ENCODE results near the gene CD53. TPM values are rescaled to one million over a fixed set of nuclear protein-coding genes. Genes with fewer than 3 reads are reported as not detected.

Gene CD53
- total and polyA plus RNA-seq, 2 of the 4 experiments (the other 2 are of a cell fraction) = not detected

GRCh38 chr1:110948038-110948810 lies 75.3 kb downstream of the CD53 start:
- H2AK5ac ChIP-seq (ENCODE audit: low read depth, low read length) = no peak overlapping the region
- H3K9me3 ChIP-seq (ENCODE audit: control insufficient read depth, insufficient read depth, low read length) = no peaks in the 10 kb centered on the region
- H3K4ac ChIP-seq (ENCODE audit: low read depth, low read length) = no peak overlapping the region
- TF ChIP-seq SMC3 (IDR thresholded peaks at IDR 0.05; ENCODE audit: low read depth, low read length) (no peak), NFE2L2 (IDR thresholded peaks at IDR 0.05; ENCODE audit: low read depth, low read length) (no peak), RCOR1 (IDR thresholded peaks at IDR 0.05; ENCODE audit: insufficient replicate concordance, low read length) (no peak), RAD21 (IDR thresholded peaks at IDR 0.05; ENCODE audit: low read length) (no peak), BHLHE40 (IDR thresholded peaks at IDR 0.05; ENCODE audit: low read depth, low read length) (no peak)
- TF ChIP-seq, protein P1, sequence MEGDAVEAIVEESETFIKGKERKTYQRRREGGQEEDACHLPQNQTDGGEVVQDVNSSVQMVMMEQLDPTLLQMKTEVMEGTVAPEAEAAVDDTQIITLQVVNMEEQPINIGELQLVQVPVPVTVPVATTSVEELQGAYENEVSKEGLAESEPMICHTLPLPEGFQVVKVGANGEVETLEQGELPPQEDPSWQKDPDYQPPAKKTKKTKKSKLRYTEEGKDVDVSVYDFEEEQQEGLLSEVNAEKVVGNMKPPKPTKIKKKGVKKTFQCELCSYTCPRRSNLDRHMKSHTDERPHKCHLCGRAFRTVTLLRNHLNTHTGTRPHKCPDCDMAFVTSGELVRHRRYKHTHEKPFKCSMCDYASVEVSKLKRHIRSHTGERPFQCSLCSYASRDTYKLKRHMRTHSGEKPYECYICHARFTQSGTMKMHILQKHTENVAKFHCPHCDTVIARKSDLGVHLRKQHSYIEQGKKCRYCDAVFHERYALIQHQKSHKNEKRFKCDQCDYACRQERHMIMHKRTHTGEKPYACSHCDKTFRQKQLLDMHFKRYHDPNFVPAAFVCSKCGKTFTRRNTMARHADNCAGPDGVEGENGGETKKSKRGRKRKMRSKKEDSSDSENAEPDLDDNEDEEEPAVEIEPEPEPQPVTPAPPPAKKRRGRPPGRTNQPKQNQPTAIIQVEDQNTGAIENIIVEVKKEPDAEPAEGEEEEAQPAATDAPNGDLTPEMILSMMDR (conservative IDR thresholded peaks at IDR 0.05; ENCODE audit: low read depth, low read length) = no peak
- TF ChIP-seq, protein P2, sequence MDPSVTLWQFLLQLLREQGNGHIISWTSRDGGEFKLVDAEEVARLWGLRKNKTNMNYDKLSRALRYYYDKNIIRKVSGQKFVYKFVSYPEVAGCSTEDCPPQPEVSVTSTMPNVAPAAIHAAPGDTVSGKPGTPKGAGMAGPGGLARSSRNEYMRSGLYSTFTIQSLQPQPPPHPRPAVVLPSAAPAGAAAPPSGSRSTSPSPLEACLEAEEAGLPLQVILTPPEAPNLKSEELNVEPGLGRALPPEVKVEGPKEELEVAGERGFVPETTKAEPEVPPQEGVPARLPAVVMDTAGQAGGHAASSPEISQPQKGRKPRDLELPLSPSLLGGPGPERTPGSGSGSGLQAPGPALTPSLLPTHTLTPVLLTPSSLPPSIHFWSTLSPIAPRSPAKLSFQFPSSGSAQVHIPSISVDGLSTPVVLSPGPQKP (IDR thresholded peaks at IDR 0.05; ENCODE audit: borderline replicate concordance, low read depth, low read length) = no peak
- CTCF ChIA-PET = interaction anchor here (0.5 kb wide), 1 partner anchor 807 kb away, joined by 4 read pairs; no protein-coding TSS in a partner anchor
- WGBS, 2 experiments (ENCODE audit: extremely low coverage in 2 of 2, insufficient read length in 1 of 2) = no CpG with 5 or more reads among the region's 10 CpGs
- H3K9ac ChIP-seq (ENCODE audit: low read depth, low read length) = no peak overlapping the region
- no peak overlapping the region for H3K56ac ChIP-seq (ENCODE audit: extremely low read depth, insufficient read depth, low read length)
- H3K4me2 ChIP-seq (ENCODE audit: low read depth, low read length) = no peak overlapping the region
- dilution Hi-C loops (cut with HindIII; ENCODE audit: low sequenced_read_pairs, unreplicated experiment) (no loop called here), in situ Hi-C loops (cut with MboI; ENCODE audit: low sequenced_read_pairs) (no loop called here), intact Hi-C loops (cut with micrococcal nuclease) (no loop called here)
- peaks cover 0 to 5% of the 10 kb centered on the region in 2 experiments; a peak in 3 of 4 replicates for H3K79me1 ChIP-seq (ENCODE audit: low read depth in 1 of 2, low read length in 2 of 2)
- no peak overlapping the region for H3K14ac ChIP-seq (replicated peaks; ENCODE audit: low read depth, low read length)
- DNase-seq (peak; percentile 51), ATAC-seq (ENCODE audit: low read depth) (no peak)
- H3K18ac ChIP-seq (ENCODE audit: low read depth, low read length) = no peak overlapping the region
- POLR2A ChIA-PET (ENCODE audit: unreplicated experiment) = no interaction called here
- H4K8ac ChIP-seq (ENCODE audit: low read depth in 2 of 2, low read length in 2 of 2) = no peak overlapping the region
- no peak overlapping the region for H2BK5ac ChIP-seq (ENCODE audit: low read depth, low read length, poor library complexity, severe bottlenecking)
- H3K23ac ChIP-seq (ENCODE audit: low read depth, low read length) = no peak overlapping the region
- H3K27me3 ChIP-seq (ENCODE audit: control insufficient read depth, insufficient read depth, low read length) = no peaks in the 10 kb centered on the region
- no peak overlapping the region for H2AK9ac ChIP-seq (replicated peaks; ENCODE audit: low read depth, low read length, poor library complexity)
- H2BK120ac ChIP-seq (ENCODE audit: low read depth, low read length) = no peak overlapping the region
- no peak overlapping the region for H2BK15ac ChIP-seq (ENCODE audit: low read depth, low read length)
- no peaks in the 10 kb centered on the region for H3K4me1 ChIP-seq (ENCODE audit: control insufficient read depth, insufficient read depth, low read length)
- H4K91ac ChIP-seq (ENCODE audit: insufficient read depth, low read depth, low read length) = no peak overlapping the region
- no TSS peak for BruUV-seq (replicated peaks)
- H3K4me3 ChIP-seq (ENCODE audit: insufficient read depth, low read depth, low read length) = no peak overlapping the region
- H3K27ac ChIP-seq (ENCODE audit: insufficient read depth, low read length) = no peak overlapping the region
- no peak overlapping the region for H4K5ac ChIP-seq (ENCODE audit: low read depth, low read length)
- peaks cover 16% of the 10 kb centered on the region for H3K36me3 ChIP-seq (ENCODE audit: control insufficient read depth, insufficient read depth, low read length)
- no peak overlapping the region for H2BK20ac ChIP-seq (ENCODE audit: low read depth, low read length)
- no peaks in the 10 kb centered on the region for H4K20me1 ChIP-seq (ENCODE audit: insufficient read depth, low read length)
- H3K9me1 ChIP-seq (ENCODE audit: insufficient read depth, low read length) = no peaks in the 10 kb centered on the region
- no peak overlapping the region for H2AFZ ChIP-seq (replicated peaks; ENCODE audit: low read length, poor library complexity)

All from IMR-90 (cell line).